MM.1S (cell line): ENCODE data around the gene MAPK8IP2.

Experiments
- CTCF ChIP-seq: fragments of 300-600 bp; sonication (generic); IDR thresholded peaks from 2 replicates; pipeline ENCODE4 v1.5.1; 2016; ENCODE audit warnings: antibody characterized with exemption, low read length, mixed read lengths
- EZH2 ChIP-seq: fragments of 300-600 bp; sonication (generic); optimal IDR thresholded peaks from 2 replicates; pipeline ENCODE3; 2017; ENCODE audit warnings: low read depth, mild to moderate bottlenecking, antibody characterized with exemption, low read length, mixed read lengths
- EZH2phosphoT487 ChIP-seq: fragments of 300-600 bp; sonication (generic); IDR thresholded peaks from 2 replicates; pipeline ENCODE4 v1.6.1; 2018; ENCODE audit warnings: antibody characterized with exemption, low read length

- TF ChIP-seq EZH2 (no peak), CTCF (no peak), EZH2phosphoT487 (no peak)
Observed at GRCh38 chr22:50574383-50574755, 26.2 kb upstream of the MAPK8IP2 start.
